Myocyte (in vitro differentiated cells): Measurements from ENCODE around the gene GRIFIN. TPM values are rescaled to one million over a fixed set of nuclear protein-coding genes. Genes with fewer than 3 reads are reported as not detected.

Experiments used
- DNase-seq: peaks from one replicate; pipeline ENCODE4 v3.0.0-alpha.2; 2012; ENCODE audit warnings: low read depth
- total RNA-seq: library from RNA; depleted of rRNA; stranded (reverse); fragments of >200 nt; gene quantifications from 2 replicates; pipeline ENCODE4 v1.2.3, GENCODE V29; 2014

GRIFIN gene
- total RNA-seq, 1 donor from 2014 or later = not detected

DNA sequence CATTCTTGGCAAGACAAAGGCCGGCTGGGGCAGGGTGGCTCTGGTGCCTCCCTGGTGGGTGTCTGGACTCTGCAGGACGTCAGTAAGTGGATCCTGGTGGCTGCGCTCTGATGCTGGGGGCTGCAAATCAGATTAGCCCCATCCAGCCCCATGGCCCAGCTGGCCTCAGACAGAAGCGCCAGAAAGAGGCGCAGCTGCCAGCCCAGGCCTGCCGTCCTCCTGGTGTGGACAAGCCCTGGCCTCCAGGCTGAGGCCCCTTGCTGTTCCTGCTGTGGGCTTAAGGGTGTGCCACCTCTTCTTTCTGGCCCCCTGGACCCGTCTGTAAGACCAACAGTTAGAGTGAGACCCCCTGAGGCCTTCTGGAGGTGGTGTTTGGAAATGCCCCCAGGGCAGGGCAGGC is 37.5 kb upstream of the GRIFIN start:
- no peak for DNase-seq

GRCh38 chr7:2512713-2513112 is 36.5 kb upstream of the GRIFIN start:
- DNase-seq = no peak

DNA sequence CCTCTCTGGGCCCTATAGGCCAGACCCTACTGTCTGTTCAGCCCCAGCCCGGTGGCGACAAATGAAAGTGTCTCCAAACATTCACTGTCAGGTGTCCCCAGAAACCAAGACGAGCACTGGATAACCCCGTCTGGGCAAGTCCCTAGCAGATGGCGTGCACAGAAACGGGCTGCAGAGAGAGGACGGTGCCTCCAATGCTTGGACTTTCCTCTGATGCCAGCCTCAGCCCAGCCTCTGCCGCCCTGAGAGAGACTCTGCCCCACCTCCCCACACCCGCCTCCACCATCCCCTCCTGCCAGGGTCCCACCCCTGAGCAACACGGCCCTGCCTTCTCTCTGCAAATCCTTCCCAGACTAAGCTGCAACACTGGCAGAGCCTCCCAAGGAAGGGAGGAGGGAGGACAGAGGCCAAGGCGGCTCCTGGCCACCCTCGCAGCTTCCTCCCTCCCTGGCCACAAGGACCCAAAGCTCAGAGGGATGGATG is 36.0 kb upstream of the GRIFIN start:
- DNase-seq = no peak

DNA sequence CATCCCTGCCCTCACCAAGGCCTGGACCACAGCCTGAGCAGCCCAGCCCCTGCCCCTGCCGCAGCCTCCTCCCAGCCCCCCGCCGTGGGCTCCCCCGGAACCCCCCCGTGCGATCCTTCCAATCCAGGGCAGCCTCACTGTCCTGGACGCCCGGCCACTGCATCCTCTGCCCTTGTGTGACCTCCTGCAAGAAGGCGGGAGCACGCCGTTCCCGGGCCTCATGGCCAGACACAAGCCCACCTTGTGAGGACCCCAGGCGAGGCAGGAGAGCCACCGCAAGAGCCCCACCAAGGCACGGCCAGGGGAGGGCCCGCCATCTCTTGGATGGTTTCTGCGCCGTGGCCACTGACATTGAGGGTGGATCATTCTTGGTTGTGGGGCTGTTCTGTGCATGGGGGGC is 35.6 kb upstream of the GRIFIN start:
- no peak for DNase-seq

DNA sequence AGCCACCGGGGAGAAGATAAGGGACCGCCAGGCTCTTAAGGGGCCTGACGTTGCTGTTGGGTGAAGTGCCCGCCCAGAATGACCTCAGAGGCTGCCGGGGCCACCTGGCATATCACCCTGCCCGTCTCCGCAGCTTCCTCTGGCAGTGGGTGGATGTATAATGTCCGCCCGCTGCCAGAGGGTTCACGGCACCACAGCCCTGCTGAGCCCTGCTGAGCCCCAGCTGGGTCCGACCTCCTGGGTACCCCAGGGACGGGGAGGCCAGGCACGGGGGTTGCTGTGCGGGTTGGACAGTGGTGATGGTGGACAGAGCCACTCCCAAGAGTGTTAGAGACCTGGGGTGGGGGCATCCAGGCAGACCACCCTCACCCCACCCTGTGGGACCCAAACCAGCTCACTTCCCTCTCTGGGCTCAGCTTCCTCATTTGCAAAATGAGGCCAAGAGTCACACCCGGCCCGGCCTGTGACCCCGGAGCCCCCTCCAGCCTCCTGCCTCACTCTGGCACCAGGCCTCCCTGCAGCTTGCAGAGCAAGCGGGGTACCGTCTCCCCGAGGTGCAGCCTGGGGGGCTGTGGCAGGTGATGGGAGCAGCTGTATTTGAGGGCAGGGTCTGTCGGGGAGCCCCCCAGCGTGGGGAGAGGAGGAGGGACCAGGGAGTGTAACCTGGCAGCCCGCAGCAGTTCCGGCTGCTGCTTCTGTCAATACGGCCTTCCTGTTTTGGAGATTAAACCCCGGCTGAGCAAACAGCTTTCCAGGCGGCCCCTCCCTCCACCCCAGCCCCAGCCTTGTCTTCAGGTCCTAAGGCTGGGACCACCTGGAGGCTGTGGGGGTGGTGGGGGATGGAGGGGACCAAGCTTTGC is 34.9 kb upstream of the GRIFIN start:
- DNase-seq = no peak

GRCh38 chr7:2510130-2510776 is 34.1 kb upstream of the GRIFIN start:
- no peak for DNase-seq

GRCh38 chr7:2509298-2509906 is 33.2 kb upstream of the GRIFIN start:
- DNase-seq = no peak

- DNase-seq = peak; percentile 93
Measured at GRCh38 chr7:2508327-2509215, 32.4 kb upstream of the GRIFIN start.

DNA sequence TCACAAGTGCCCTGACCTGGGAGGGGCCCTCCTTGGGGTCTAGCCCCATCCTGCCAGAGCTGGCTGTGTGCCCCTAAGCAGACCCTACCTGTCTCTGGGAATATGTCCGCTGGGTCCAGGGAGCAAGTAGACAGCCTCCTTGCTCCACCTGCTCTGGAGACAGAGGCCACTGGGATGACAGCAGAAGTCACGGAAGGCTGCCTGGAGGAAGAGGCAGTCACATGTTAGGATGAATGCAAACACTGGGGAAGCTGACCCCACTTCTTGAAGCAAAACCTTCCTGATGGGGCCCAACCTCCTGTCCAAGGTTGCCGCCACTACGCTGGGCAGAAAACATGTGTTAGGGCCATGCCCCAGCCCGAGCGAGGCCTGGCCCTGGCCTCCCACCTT is 31.7 kb upstream of the GRIFIN start:
- DNase-seq = no peak

GRCh38 chr7:2507208-2507916 is 31.2 kb upstream of the GRIFIN start:
- no peak for DNase-seq

DNA sequence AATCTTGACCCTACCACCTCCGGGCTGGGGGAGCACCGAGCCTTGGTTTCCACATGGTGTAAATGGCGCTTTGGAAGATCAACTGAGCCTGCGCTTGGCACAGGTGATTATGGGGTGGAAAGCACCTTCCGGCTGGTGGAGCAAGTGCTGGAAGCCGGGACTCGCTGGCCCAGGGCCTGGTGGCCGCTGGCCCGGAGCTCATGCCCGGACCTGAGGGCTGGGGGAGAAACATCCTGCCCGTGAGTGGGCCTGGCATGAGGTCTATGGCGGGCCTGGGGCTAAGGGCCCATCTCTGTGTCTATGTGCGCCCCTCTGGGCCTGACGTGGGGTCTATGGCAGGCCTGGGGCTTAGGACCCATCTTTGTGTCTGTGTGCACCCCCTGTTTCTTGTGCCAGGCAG is 29.2 kb upstream of the GRIFIN start:
- DNase-seq = no peak

DNA sequence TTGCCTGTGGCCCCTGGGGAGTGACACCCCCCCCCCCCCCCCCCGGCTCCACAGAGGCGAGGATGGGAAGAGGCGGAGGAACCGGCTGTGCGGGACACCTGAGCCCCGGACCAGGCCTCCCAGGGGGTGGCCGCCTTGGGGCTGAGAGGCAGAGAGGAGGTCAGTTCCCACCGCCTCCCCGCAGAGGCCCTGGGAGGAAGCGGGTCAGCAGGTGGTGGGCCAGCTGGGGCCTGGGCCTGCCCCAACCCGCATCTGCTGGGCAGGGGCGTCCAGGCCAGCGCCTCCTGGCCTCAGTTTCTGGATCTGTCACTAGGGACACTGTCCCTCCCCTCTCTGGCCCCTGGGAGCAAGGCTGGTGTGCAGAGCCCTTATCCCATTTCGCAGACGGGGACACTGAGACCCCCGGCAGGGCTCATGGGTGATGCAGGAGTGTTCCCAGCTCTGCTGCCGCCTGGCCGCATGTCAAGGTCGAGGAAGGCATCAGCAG is 28.7 kb upstream of the GRIFIN start:
- DNase-seq = no peak

GRCh38 chr7:2504128-2504888 is 28.1 kb upstream of the GRIFIN start:
- DNase-seq = no peak

DNA sequence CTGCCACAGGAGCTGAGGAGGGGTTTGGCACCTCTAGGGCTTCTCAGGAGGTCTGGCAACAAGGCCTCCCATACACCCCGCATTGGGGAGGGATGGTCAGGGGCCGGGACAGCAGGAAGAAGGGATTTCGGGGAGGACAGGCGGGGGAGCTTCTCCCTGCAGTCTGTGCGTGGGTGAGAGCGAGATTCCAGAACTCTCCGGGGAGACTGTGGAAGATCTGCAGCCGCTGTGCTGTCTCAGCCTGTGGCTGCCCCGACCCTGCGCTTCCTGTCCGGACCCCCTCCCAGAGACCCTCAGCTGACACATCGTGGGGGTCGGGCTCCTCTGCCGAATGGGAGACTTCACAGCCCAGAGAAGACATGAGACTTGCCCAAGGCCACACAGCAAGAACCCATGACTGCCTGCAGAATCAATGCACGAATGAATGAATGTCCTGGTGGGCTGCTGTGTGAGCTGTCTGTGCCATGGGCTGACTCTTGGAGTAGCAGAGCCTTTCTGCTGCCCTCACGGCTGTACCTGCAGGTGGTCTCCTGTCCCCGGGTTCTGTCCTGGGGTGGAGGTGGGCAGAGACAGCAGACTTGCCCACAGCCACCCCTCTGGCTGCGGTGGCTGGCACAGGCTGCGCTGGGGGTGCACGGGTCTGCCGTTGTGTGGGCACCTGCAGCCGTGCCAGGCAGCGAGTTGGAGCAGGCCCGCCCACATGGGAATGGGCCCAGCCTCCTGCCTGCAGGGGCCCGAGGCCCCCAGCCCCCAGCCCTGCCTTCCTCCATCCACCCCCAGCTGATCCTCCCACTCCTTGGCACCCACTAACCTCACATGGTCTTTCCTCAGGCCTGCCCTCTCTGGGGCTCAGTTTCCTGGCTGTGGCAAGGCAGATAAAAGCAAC is 27.1 kb upstream of the GRIFIN start:
- DNase-seq = no peak

DNA sequence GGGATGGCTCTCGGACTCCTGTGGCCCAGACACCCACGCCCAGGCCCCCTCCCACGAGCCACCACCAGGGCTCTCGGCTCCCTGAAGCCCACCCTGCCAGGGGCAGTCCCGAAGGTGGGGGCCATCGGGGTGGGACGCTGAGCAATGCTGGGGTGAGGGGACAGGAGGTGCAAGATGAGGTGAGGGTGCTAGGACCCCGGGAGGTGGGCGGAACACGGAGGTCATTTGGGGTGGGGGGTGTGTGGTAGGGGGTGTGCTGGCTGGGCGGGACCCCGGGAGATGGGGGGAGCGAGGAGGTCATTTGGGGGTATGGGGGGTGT is 26.4 kb upstream of the GRIFIN start:
- DNase-seq = no peak

DNA sequence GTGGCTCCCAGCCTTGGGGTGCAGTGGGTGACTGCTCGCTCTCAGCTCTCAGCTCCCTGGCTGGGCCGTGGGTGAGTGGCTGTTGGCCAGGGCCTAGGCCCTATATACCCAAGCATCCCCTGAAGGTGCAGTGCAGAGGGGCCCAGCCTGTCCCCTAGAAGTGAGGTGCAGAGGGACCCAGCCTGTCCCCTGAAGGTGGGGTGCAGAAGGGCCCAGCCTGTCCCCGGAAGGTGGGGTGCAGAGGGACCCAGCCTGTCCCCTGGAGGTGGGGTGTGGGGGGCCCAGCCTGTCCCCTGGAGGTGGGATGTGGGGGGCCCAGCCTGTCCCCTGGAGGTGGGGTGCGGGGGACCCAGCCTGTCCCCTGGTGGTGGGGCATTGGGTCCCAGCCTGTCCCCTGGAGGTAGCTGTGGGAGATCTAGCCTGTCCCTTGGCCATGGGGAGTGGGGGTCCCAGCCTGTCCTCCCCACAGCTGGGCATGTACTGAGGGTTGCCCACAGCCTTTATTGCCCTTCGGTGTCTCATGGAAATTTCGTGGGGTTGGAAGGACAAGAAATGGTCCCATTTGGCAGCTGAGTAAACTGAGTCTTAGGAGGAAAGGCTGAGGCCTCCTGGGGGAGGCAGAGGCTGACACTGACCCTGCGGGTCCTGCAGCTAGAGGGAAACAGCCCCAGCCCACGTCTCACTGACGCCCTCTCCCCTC is 25.9 kb upstream of the GRIFIN start:
- DNase-seq = no peak

DNA sequence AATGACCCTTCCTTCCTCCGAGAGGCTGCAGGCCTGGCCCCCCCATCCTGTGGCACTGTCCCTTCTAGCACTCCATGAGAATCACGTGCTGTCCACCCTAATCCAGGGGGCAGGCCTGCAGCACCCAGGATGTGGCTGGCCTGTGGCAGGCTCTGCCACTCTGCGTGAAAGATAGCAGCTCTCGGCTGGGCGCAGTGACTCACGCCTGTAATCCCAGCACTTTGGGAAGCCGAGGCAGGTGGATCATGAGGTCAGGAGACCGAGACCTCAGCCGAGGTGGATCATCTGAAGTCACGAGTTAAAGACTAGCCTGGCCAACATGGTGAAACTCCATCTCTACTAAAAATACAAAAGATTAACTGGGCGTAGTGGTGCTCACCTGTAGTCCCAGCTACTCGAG is 24.5 kb upstream of the GRIFIN start:
- DNase-seq = no peak

DNA sequence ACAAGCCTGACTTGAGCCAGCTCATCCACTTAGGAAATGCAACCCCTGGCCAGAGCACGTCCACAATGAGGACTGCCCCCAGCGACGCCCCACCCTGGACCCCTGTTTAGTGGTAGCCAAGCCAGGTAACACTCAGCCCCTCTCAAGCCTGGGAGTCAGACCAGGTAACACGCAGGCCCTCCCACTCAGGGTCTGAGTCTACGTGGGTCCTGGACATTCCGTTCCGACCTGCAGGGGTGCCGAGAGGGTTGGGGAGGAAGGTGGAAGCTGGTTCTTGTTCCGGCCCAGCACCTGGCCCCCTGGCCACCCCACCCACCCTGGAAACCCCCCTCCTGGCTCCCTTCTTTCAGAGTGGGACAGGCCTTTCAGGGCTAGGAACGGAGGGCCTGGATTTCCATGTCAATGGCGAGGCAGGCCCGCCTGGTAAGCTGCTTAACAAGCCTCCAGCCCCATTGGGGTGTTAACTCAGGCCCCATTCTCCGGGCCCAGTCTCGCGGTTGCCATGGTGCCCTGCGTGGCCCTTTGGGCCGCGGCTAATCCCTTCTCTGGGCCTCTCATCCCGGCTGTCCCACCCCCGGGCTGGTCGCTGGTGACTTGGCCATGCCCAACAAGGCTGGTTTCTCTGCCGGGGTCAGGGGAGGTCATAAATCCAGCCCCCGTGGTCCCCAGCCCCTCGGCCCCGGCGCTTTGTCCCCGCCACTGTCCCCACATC is 23.7 kb upstream of the GRIFIN start:
- no peak for DNase-seq
